Activated CD4-positive, alpha-beta T cell treated with anti-CD3 and anti-CD28 coated beads for 4 hours (primary cell): ENCODE measurements around the gene PPP1CA.

Source experiments
- DNase-seq, 2 donors: peaks; one replicate each; pipeline ENCODE4 v3.0.0-alpha.2; 2020

Gene PPP1CA

GRCh38 chr11:67401495-67402191 lies at the start of gene PPP1CA:
Gene PPP1CA, minus strand, starts transcription at chr11:67401858. Its CDS starts 76 bp downstream, at chr11:67401782.
- DNase-seq, result peak; percentile 87 to 91

GRCh38 chr11:67450796-67451657 lies 49.4 kb upstream of the PPP1CA start:
- DNase-seq, result no peak

GRCh38 chr11:67449116-67449844 lies 47.6 kb upstream of the PPP1CA start:
- no peak for DNase-seq

GRCh38 chr11:67448220-67448609 lies 46.6 kb upstream of the PPP1CA start:
- DNase-seq, result no peak

GRCh38 chr11:67445515-67445914 lies 43.9 kb upstream of the PPP1CA start:
- DNase-seq, result no peak

- no peak for DNase-seq
These were observed 41.1 kb upstream of the PPP1CA start for GRCh38 chr11:67442504-67443404.

GRCh38 chr11:67441731-67442351 lies 40.2 kb upstream of the PPP1CA start:
- no peak for DNase-seq

- no peak for DNase-seq
These were observed 39.5 kb upstream of the PPP1CA start for GRCh38 chr11:67441098-67441563.

- DNase-seq, result no peak
These were observed 38.8 kb upstream of the PPP1CA start for GRCh38 chr11:67440229-67441097.

GRCh38 chr11:67439321-67440228 lies 37.9 kb upstream of the PPP1CA start:
- DNase-seq, result no peak

GRCh38 chr11:67438158-67438902 lies 36.7 kb upstream of the PPP1CA start:
- DNase-seq, result peak; percentile 67 to 73

- no peak for DNase-seq
These were observed 36.1 kb upstream of the PPP1CA start for GRCh38 chr11:67437809-67438157.

GRCh38 chr11:67437082-67437808 lies 35.6 kb upstream of the PPP1CA start, which contains the start of gene PTPRCAP:
Gene PTPRCAP, minus strand, starts transcription at chr11:67437682. Its CDS starts 63 bp downstream, at chr11:67437619.
- DNase-seq, result peak; percentile 70 to 77

- peak; percentile 68 for DNase-seq
These were observed 34.9 kb upstream of the PPP1CA start for GRCh38 chr11:67436459-67437081.

GRCh38 chr11:67435727-67436458 lies 34.2 kb upstream of the PPP1CA start:
- no peak for DNase-seq

- DNase-seq, result no peak
These were observed 33.5 kb upstream of the PPP1CA start for GRCh38 chr11:67435031-67435726.
